HepG2 (cell line): ENCODE results near the gene WNT6. TPM values are rescaled to one million over a fixed set of nuclear protein-coding genes. Genes with fewer than 3 reads are reported as not detected.

ENCODE experiments used
- AFF4 ChIP-seq: sonication (generic); formaldehyde crosslinking; IDR thresholded peaks from 2 replicates; pipeline ENCODE4 v1.4.0; 2020; ENCODE audit warnings: missing genetic modification reagents
- FIP1L1 ChIP-seq: fragments of 200-400 bp; formaldehyde crosslinking; IDR thresholded peaks from 2 replicates; pipeline ENCODE4 v1.6.1; 2018; ENCODE audit warnings: low read depth, mild to moderate bottlenecking, low read length, moderate library complexity, borderline replicate concordance; ENCODE audit not compliant: insufficient read depth
- FOXP4 ChIP-seq: sonication (generic); formaldehyde crosslinking; IDR thresholded peaks from 2 replicates; pipeline ENCODE4 v1.4.0; 2020; ENCODE audit warnings: missing genetic modification reagents
- KAT8 ChIP-seq: IDR thresholded peaks from 2 replicates; pipeline ENCODE4 v1.6.1; 2016; ENCODE audit warnings: missing genetic modification reagents, missing compliant biosample characterization
- RFX3 ChIP-seq: IDR thresholded peaks from 2 replicates; pipeline ENCODE4 v1.6.1; 2016; ENCODE audit warnings: missing biosample characterization, missing genetic modification reagents
- SKI ChIP-seq: fragments of 450-650 bp; IDR thresholded peaks from one replicate; pipeline ENCODE4 v1.6.1; 2018; ENCODE audit warnings: mild to moderate bottlenecking; ENCODE audit not compliant: partially characterized antibody
- SMC3 ChIP-seq: IDR thresholded peaks from 2 replicates; pipeline ENCODE4 v1.6.1; 2011; ENCODE audit warnings: low read length, improper control_type of control experiment
- TCF12 ChIP-seq, 2 experiments: fragments of 450-650 bp in 1 of 2; sonication (generic) in 1 of 2; formaldehyde crosslinking in 1 of 2; IDR thresholded peaks; 2 replicates each; pipeline versions ENCODE4 v1.6.1 to v1.8.0; 2017 to 2022; ENCODE audit warnings: antibody characterized with exemption in 1 of 2, mild to moderate bottlenecking in 1 of 2, missing genetic modification reagents in 1 of 2, moderate library complexity in 1 of 2
- USF2 ChIP-seq, 2 experiments: sonication (generic) in 1 of 2; formaldehyde crosslinking in 1 of 2; IDR thresholded peaks; 2 replicates each; pipeline versions ENCODE4 v1.5.1 to v1.6.1; 2011 to 2020; ENCODE audit warnings: borderline replicate concordance in 1 of 2, low read depth in 1 of 2, low read length in 1 of 2, mild to moderate bottlenecking in 1 of 2, missing genetic modification reagents in 1 of 2, moderate library complexity in 1 of 2
- ZFP36 ChIP-seq: fragments of 150-350 bp; IDR thresholded peaks from 2 replicates; pipeline ENCODE4 v1.6.1; 2018; ENCODE audit warnings: borderline replicate concordance, low read length, low read depth; ENCODE audit not compliant: partially characterized antibody
- ZNF17 ChIP-seq: sonication (generic); formaldehyde crosslinking; IDR thresholded peaks from 2 replicates; pipeline ENCODE4 v1.5.0; 2020; ENCODE audit warnings: mild to moderate bottlenecking, missing genetic modification reagents
- ZNF256 ChIP-seq: sonication (generic); formaldehyde crosslinking; conservative IDR thresholded peaks from 2 replicates; pipeline ENCODE4 v1.4.0; 2020; ENCODE audit warnings: missing genetic modification reagents
- ZNF33B ChIP-seq: sonication (generic); formaldehyde crosslinking; IDR thresholded peaks from 2 replicates; pipeline ENCODE4 v1.5.1; 2020; ENCODE audit warnings: mild to moderate bottlenecking, missing genetic modification reagents
- ZSCAN29 ChIP-seq: sonication (generic); formaldehyde crosslinking; conservative IDR thresholded peaks from 2 replicates; pipeline ENCODE4 v1.4.0; 2020; ENCODE audit warnings: mild to moderate bottlenecking, missing genetic modification reagents
- polyA plus RNA-seq, 8 experiments: library from polyadenylated mRNA; depleted of rRNA in 3 of 8; stranded (reverse) in 7 of 8; unstranded in 1 of 8; fragments of >200 nt; fragmentation: Illumina TruSeq in 4 of 8; extraction: Trizol in 4 of 8; gene quantifications; 2 replicates each; pipeline versions ENCODE4 v1.2.1 to v1.2.3, GENCODE V29; 2011 to 2016; ENCODE audit warnings: low read depth in 4 of 8, missing spikeins in 1 of 8, mixed read lengths in 1 of 8; ENCODE audit not compliant: insufficient read depth in 1 of 8
- total RNA-seq, 5 experiments: library from RNA; depleted of rRNA; stranded (reverse); fragments of >200 nt; fragmentation: Illumina TruSeq; extraction: Trizol; gene quantifications; 2 replicates each; pipeline ENCODE4 v1.2.3, GENCODE V29; 2016; ENCODE audit warnings: low read depth in 1 of 5

WNT6 gene
- total and polyA plus RNA-seq, 2 of the 13 experiments (the other 11 are each of a cell fraction or from before 2014, with no cell fraction given): 0.20 TPM; not detected in 1

- TF ChIP-seq ZNF17 (CRISPR knock-in tag): no peak
- TF ChIP-seq USF2 (IDR thresholded peaks at IDR 0.05; ENCODE audit: low read depth, low read length): no peak
- no peak for TF ChIP-seq USF2 (CRISPR knock-in tag; IDR thresholded peaks at IDR 0.05; ENCODE audit: borderline replicate concordance)
- no peak for TF ChIP-seq TCF12 (IDR thresholded peaks at IDR 0.05)
- TF ChIP-seq TCF12 (CRISPR knock-in tag; IDR thresholded peaks at IDR 0.05): no peak
- no peak for TF ChIP-seq FIP1L1
- TF ChIP-seq ZNF33B (CRISPR knock-in tag): no peak
- TF ChIP-seq AFF4 (CRISPR knock-in tag): no peak
- TF ChIP-seq ZSCAN29: no peak; the same call in 1 of the 2 replicates
- TF ChIP-seq SMC3: peak; percentile 42; the same call in 1 of the 2 replicates
- TF ChIP-seq FOXP4 (CRISPR knock-in tag): no peak
- TF ChIP-seq KAT8 (CRISPR knock-in tag): peak; percentile 46
- TF ChIP-seq ZNF256 (CRISPR knock-in tag): 0 out of 2 replicates have a peak, but pooled peaks have one; percentile 32
- no peak for TF ChIP-seq ZFP36
- TF ChIP-seq SKI: no peak
- no peak for TF ChIP-seq RFX3 (CRISPR knock-in tag)
Measured at GRCh38 chr2:218898109-218898878, 38.7 kb downstream of the WNT6 start (continued).
